Colonic mucosa (tissue), 4 donors: ENCODE results near the gene TLE4. TPM values are rescaled to one million over a fixed set of nuclear protein-coding genes. Genes with fewer than 3 reads are reported as not detected.

Source experiments
- DNase-seq: peaks from one replicate; pipeline ENCODE4 v3.0.0-alpha.2; 2020
- H3K27ac ChIP-seq: fragments of 200-600 bp; one replicate; pipeline ENCODE4 v1.8.0; 2021
- H3K27me3 ChIP-seq: fragments of 200-600 bp; one replicate; pipeline ENCODE4 v1.8.0; 2021
- H3K36me3 ChIP-seq: fragments of 200-600 bp; one replicate; pipeline ENCODE4 v1.8.0; 2021
- H3K4me1 ChIP-seq: fragments of 200-600 bp; one replicate; pipeline ENCODE4 v1.8.0; 2021; ENCODE audit warnings: mild to moderate bottlenecking
- H3K4me3 ChIP-seq: fragments of 200-600 bp; one replicate; pipeline ENCODE4 v1.8.0; 2021
- H3K9ac ChIP-seq, 2 donors: one replicate each; pipeline ENCODE4 v1.7.0; 2013; ENCODE audit warnings: control low read depth in 2 of 2, low read depth in 2 of 2, low read length in 2 of 2
- H3K9me3 ChIP-seq: fragments of 200-600 bp; one replicate; pipeline ENCODE4 v1.8.0; 2021
- intact Hi-C: fragments of 100-400 bp; cut with DNase I; formaldehyde crosslinking; loops from one replicate; pipeline ENCODE4 v1.14.1; 2022
- total RNA-seq, 2 donors: library from RNA; stranded (reverse); fragmentation: NEBNext Ultra II Directional in 1 of 2; extraction: Animal tissue kit (Norgen Biotek cat#: 25700) in 1 of 2; gene quantifications; one replicate each; pipeline ENCODE4 v1.2.1, GENCODE V29; 2021
- TF ChIP-seq, protein P1 (sequence below): fragments of 200-600 bp; IDR thresholded peaks from one replicate; pipeline ENCODE4 v1.8.0; 2022; ENCODE audit warnings: antibody characterized with exemption, mild to moderate bottlenecking
- donor health status: healthy.
- donor health status: DM: no; HTN: no; CAD: no.
- donor health status: DM: no; HTN: no; CAD: no.

TLE4 gene
- total RNA-seq = 10 to 100 TPM in 1 of 2 donors, 1 to 10 TPM in 1; 8.0 to 17.6 TPM

DNA sequence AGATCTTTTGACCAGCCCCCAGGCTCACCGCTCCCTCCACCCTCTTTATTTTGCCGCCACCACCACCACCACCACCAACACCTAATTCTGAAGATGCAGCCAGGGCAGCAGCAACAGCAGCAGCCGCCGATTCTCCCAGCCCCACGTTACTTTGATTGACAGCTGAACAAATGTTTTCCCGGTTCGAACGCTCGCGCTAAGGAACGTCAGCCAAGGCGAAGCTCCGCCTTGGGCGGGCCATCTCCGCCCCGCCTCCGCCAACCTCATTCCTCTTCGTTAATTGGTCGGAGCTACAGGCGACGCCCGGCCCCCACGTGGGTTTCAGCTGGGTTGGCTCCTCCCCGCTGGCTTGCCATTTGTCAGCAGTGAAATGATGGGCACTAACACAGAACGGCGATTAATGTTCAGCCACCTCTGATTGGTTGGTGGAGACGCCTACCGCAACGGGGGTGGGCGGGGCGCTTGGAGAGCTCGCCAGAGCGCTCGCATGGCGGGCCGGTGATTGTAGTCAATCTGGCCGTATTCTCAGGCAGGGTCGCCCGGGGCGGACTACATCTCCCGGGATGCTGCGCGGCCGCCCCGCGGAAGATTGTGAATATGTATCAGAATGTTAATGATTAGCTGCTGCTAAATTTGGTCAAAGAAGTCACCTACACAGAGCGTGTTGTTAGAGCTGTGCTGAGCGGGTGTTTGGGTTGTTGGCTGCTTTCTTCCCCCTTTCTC, at the start of gene TLE4:
TLE4 (plus strand) TSS at position 657 of the 723 bp plus-strand sequence. CDS start 826 bp downstream, outside the sequence.
- Histone ChIP-seq H3K27ac (peak within 1 kb of the TSS; percentile 98), H3K4me3 (peak within 1 kb of the TSS; percentile 93), H3K36me3 (no peaks in the 10 kb centered on the region), H3K9me3 (no peaks in the 10 kb centered on the region), H3K9ac (peak within 1 kb of the TSS; percentile 84 to 88), H3K4me1 (no peaks in the 10 kb centered on the region), H3K27me3 (peaks cover 9% of the 10 kb centered on the region)
- peak; percentile 99 for DNase-seq
- TF ChIP-seq, protein P1, sequence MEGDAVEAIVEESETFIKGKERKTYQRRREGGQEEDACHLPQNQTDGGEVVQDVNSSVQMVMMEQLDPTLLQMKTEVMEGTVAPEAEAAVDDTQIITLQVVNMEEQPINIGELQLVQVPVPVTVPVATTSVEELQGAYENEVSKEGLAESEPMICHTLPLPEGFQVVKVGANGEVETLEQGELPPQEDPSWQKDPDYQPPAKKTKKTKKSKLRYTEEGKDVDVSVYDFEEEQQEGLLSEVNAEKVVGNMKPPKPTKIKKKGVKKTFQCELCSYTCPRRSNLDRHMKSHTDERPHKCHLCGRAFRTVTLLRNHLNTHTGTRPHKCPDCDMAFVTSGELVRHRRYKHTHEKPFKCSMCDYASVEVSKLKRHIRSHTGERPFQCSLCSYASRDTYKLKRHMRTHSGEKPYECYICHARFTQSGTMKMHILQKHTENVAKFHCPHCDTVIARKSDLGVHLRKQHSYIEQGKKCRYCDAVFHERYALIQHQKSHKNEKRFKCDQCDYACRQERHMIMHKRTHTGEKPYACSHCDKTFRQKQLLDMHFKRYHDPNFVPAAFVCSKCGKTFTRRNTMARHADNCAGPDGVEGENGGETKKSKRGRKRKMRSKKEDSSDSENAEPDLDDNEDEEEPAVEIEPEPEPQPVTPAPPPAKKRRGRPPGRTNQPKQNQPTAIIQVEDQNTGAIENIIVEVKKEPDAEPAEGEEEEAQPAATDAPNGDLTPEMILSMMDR = no peak
- intact Hi-C loops = no loop called here

DNA sequence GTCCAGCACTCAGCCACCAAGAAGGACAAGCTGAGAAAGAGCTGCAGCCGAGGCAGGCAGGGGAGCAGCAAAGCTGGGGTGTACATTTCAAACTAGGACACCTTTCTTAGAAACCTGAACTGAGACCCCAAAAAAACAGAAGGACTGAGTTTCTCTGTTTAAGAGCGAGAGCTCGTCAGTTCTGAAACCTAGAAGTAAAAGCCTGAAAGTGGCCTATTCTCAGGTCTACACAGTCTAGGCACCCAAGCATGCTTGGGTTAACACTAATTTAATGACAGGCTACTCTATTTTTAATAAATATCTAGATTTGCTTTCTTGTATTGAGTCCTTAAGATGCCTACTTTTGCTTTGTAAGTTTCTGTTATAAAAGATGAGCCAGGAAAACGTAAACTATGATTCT, 49.0 kb upstream of the TLE4 start:
- TF ChIP-seq, protein P1 = no peak
- Histone ChIP-seq H3K4me1 (no peaks in the 10 kb centered on the region), H3K27me3 (no peaks in the 10 kb centered on the region), H3K4me3 (no peak overlapping the region), H3K36me3 (no peaks in the 10 kb centered on the region), H3K9me3 (no peaks in the 10 kb centered on the region), H3K27ac (no peak overlapping the region), H3K9ac (no peak overlapping the region)
- intact Hi-C loops = no loop called here
- DNase-seq = no peak

- H3K4me1 ChIP-seq = no peaks in the 10 kb centered on the region
- no peaks in the 10 kb centered on the region for H3K9me3 ChIP-seq
- no peak overlapping the region for H3K4me3 ChIP-seq
- no peaks in the 10 kb centered on the region for H3K36me3 ChIP-seq
- H3K27ac ChIP-seq = no peak overlapping the region
- DNase-seq = no peak
- TF ChIP-seq, protein P1 = no peak
- no peaks in the 10 kb centered on the region for H3K27me3 ChIP-seq
- H3K9ac ChIP-seq = no peak overlapping the region
- intact Hi-C loops = no loop called here
Measured at GRCh38 chr9:79524266-79524665, 47.5 kb upstream of the TLE4 start.

DNA sequence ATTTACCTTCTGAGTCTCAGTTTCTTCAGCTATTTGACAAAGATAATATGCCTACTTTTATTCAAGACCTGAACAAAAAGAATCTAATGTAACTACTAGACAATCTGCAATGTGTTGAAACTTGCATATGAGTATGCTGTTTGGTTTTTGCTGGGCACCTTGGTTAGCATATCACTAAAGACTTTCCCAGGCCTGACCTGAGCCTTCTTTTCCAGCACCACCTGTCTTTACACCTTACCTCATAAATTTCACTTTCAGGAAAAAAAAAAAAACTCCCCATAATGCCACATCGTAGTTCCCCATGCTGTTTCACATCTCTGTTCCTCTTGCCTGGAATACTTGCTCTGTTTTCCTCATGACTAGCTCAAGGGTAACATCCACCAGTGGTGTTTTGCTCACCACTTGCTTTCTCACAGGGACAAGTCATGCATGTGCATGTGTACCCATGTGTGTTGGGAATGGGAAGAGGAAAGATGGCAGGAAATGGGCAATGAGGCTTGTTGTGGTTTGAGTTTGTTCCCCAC, 45.6 kb upstream of the TLE4 start:
- no peaks in the 10 kb centered on the region for H3K9me3 ChIP-seq
- intact Hi-C loops = no loop called here
- H3K4me3 ChIP-seq = no peak overlapping the region
- no peaks in the 10 kb centered on the region for H3K36me3 ChIP-seq
- no peaks in the 10 kb centered on the region for H3K27me3 ChIP-seq
- TF ChIP-seq, protein P1 = no peak
- H3K27ac ChIP-seq = no peak overlapping the region
- DNase-seq = no peak
- H3K9ac ChIP-seq = no peak overlapping the region
- no peaks in the 10 kb centered on the region for H3K4me1 ChIP-seq

DNA sequence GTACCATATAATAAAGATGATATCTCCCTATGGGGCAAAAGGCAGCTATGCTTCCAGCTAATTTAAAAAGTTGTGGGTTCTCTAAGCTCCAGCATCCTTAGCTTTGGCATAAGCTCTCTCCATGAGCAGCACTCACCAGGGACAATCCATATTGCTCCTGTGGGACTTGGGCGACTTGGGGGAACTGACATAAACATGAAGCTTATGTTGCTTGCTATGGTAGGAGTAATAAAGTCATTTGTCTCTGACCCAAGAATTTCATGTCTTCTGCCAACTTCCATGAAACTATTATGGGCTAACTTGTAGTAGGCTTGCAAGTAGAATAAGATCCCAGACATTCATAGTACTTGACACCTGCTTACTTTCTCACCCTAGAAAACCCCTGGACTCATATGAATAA, 36.2 kb upstream of the TLE4 start:
- Histone ChIP-seq H3K9ac (no peak overlapping the region), H3K4me1 (no peaks in the 10 kb centered on the region), H3K27me3 (no peaks in the 10 kb centered on the region), H3K4me3 (no peak overlapping the region), H3K9me3 (no peaks in the 10 kb centered on the region), H3K27ac (no peak overlapping the region), H3K36me3 (no peaks in the 10 kb centered on the region)
- no peak for DNase-seq
- intact Hi-C loops = no loop called here
- TF ChIP-seq, protein P1 = no peak
